ENCODE data around the gene PTCHD1.

DNA sequence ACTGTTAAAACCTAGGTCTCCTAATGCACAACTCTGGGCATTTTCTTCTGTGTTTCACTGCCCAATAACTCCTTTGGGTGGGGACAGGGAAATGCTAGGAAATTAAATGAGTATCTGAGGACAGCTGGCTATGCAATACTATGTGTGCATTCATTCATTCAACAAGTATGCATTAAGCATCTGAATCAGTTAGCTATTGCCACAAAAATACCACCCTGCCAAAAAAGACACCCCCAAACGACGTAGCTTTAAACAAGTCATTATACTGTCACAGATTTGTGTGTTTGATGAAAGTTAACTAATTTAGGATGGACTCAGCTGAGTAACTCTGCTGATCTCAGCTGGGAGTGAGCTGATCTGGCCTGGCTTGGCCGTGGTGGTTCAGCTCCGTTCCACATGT, 29.8 kb upstream of the PTCHD1 start:
- TF ChIP-seq CTCF (IDR thresholded peaks at IDR 0.05; ENCODE audit: poor library complexity) (no peak), EZH2phosphoT487 (IDR thresholded peaks at IDR 0.05; ENCODE audit: low read depth, severe bottlenecking, unreplicated experiment) (no peak), EZH2 (IDR thresholded peaks at IDR 0.05; ENCODE audit: borderline replicate concordance) (no peak)
